Measurements from ENCODE around the gene RGP1. TPM values are rescaled to one million over a fixed set of nuclear protein-coding genes. Genes with fewer than 3 reads are reported as not detected.
A peak's percentile ranks its signal among the peaks of the same experiment; 100 is the strongest.

Gene RGP1
- 36.6 TPM for total RNA-seq

GRCh38 chr9:35748858-35749514 lies at the start of gene RGP1, which contains the start of gene GBA2:
RGP1 (plus strand) TSS chr9:35749287; CDS start chr9:35749756, 469 bp downstream.
GBA2 (minus strand) TSS chr9:35749228; CDS start chr9:35748704, 524 bp downstream.
- peak; percentile 81 for DNase-seq (ENCODE audit: low spot score)

- DNase-seq (ENCODE audit: low spot score), result no peak
Measured at GRCh38 chr9:35700031-35700430, 49.1 kb upstream of the RGP1 start.

GRCh38 chr9:35700942-35701341 lies 48.1 kb upstream of the RGP1 start:
- DNase-seq (ENCODE audit: low spot score), result no peak

- no peak for DNase-seq (ENCODE audit: low spot score)
Measured at GRCh38 chr9:35702696-35703095, 46.4 kb upstream of the RGP1 start.

GRCh38 chr9:35703906-35704672 lies 45.0 kb upstream of the RGP1 start:
- DNase-seq (ENCODE audit: low spot score), result no peak

GRCh38 chr9:35705372-35705771 lies 43.7 kb upstream of the RGP1 start:
- no peak for DNase-seq (ENCODE audit: low spot score)

- no peak for DNase-seq (ENCODE audit: low spot score)
Measured at GRCh38 chr9:35705836-35706430, 43.2 kb upstream of the RGP1 start.

GRCh38 chr9:35706951-35707350 lies 42.1 kb upstream of the RGP1 start:
- no peak for DNase-seq (ENCODE audit: low spot score)

- no peak for DNase-seq (ENCODE audit: low spot score)
Measured at GRCh38 chr9:35708146-35708545, 40.9 kb upstream of the RGP1 start.

- DNase-seq (ENCODE audit: low spot score), result no peak
Measured at GRCh38 chr9:35710818-35711500, 38.1 kb upstream of the RGP1 start.

GRCh38 chr9:35711501-35712428 lies 37.3 kb upstream of the RGP1 start:
- DNase-seq (ENCODE audit: low spot score), result no peak

GRCh38 chr9:35712762-35713400 lies 36.2 kb upstream of the RGP1 start:
- no peak for DNase-seq (ENCODE audit: low spot score)

- DNase-seq (ENCODE audit: low spot score), result no peak
Measured at GRCh38 chr9:35713578-35713977, 35.5 kb upstream of the RGP1 start.

- no peak for DNase-seq (ENCODE audit: low spot score)
Measured at GRCh38 chr9:35714123-35714522, 35.0 kb upstream of the RGP1 start.

GRCh38 chr9:35714579-35715252 lies 34.4 kb upstream of the RGP1 start:
- DNase-seq (ENCODE audit: low spot score), result no peak

- no peak for DNase-seq (ENCODE audit: low spot score)
Measured at GRCh38 chr9:35716230-35716629, 32.9 kb upstream of the RGP1 start.

- no peak for DNase-seq (ENCODE audit: low spot score)
Measured at GRCh38 chr9:35717132-35717870, 31.8 kb upstream of the RGP1 start.

GRCh38 chr9:35718721-35719511 lies 30.2 kb upstream of the RGP1 start:
- DNase-seq (ENCODE audit: low spot score), result no peak

GRCh38 chr9:35719546-35719945 lies 29.5 kb upstream of the RGP1 start:
- no peak for DNase-seq (ENCODE audit: low spot score)

Data from mucosa of gallbladder (tissue), 1 donor.